ENCODE measurements around the gene MAL.

Gene MAL

GRCh38 chr2:95016616-95017015 is 8.9 kb upstream of the MAL start:
- DNase-seq (ENCODE audit: low spot score): no peak

DNA sequence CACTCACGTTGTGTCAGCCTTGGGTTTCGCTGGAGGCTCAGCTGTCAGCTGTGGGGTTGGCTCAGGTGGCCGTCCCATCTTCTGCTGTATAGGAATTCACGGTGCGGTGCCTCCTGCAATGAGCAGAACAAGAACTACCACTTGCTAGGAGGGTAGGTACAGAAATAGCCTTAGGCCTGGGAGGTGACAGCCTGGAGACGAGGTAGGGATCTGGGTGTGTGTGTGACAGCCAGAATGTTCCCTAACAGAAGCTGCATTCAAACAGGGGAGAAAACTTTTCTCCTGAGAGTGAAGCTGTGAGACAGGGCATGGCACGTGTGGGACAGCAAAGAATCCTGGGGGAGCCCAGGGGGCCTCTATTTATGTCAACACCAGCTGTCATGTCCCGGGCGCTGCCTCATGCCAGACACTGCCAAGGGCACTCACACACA is 8.4 kb upstream of the MAL start:
- DNase-seq (ENCODE audit: low spot score): no peak

DNA sequence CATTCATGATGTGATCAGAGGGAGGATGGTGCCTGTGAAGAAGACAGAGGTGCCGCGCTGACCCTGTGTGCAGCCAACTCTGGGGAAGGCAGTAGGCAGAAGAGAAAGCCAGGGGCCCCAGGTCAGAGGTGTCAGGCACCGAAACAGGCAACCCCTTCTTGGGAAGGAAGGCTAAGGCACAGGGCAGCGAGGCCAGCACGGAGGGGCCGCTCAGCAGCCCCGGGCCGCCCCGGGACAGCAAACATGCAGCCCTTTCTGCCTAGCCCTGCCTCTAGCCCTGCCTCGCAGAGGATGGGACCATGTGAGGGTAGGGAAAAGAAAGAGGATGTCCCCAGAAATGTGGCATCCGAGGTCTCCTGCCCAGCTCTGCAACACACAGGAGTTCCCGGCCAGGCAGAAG is 7.7 kb upstream of the MAL start:
- no peak for DNase-seq (ENCODE audit: low spot score)

GRCh38 chr2:95018301-95018700 is 7.2 kb upstream of the MAL start:
- no peak for DNase-seq (ENCODE audit: low spot score)

DNA sequence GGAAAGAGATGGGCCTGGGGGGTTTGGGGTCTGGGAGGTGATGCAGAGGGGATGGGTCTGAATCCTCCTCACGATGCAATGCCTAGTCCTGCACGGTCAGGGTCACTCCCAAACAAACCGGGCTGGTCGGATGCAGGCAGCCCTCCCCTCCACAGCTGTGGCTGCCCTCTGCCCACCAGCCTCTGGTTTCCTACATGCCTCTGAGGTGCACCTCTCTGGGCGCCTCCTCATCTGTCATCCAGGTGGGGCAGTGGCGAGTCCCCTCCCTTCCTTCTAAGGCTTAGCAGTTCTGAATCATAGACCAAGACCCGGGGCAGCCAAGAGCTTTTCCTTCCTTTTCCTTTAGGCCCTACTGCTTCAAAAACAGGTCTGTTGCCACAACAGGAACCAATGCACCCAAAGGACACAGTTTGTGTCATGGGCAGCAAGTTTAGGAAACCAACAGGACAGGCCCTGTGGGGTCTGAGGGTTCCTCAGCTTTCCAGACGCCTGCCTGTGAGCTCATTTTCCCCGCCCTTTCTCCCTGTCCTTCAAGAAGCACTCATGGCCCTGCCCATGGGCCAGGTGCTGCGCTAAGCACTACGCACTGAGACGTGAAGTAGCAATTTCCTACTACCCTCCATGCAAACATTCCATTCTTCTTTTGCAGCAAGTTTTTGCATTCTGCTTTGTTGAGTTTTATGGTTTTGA is 6.5 kb upstream of the MAL start:
- DNase-seq (ENCODE audit: low spot score): no peak

DNA sequence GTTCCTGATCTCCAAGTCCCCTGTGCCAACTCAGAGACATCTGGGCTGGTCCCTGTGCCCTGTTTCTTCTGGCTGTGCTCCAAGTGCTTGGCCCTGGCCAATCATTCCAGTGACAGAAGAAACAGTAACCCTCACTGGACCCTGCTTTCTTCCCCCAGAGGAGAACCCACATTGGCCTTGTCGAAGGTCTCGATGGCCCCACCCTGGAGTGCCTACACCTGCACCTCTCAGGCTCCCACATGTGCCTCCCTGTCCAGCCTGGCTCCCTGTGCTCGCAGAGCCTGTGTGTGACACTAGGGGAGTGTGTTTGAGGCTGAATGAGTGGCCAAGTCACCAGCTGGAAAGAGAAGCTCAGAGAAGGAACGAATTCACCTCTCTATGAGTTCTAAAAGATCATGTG is 5.9 kb upstream of the MAL start:
- no peak for DNase-seq (ENCODE audit: low spot score)

DNA sequence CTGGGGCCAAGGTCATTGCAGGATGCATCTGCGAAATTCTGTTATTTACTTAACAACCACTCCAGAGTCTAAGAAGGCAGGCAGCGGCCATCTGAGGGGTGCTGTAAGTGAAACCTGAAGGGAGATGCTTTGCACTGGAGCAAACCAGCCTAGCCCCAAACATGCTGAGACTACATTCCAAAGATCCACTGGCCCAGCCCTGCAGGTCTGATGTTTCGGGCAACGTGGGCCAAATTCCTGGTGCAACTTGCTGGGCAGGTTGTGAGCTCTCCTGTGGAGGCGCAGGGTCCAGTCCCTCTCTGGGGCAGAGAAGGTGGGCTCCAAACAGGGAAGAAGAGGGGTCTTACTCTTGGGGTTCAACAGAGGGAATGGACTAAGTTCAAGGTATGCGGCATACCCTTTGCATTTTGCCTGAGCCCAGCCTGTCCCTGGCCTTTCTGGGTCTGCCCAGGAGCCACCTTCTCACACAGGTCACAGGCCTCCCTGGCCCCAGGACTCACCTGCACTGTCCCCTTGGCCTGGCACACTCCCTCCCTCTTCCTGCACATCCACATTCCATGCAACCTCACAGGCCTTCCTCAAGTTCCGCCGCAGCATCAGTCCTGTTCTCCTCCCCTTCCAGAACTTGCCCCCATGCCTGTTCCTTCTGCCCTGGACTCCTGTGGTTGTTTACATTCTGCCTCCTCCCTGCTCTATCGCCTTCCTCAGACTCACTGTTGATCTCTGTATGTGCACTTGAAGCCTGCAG is 5.1 kb upstream of the MAL start:
- no peak for DNase-seq (ENCODE audit: low spot score)

- no peak for DNase-seq (ENCODE audit: low spot score)
Measured at GRCh38 chr2:95021023-95021416, 4.5 kb upstream of the MAL start.

- DNase-seq (ENCODE audit: low spot score): no peak
Measured at GRCh38 chr2:95021847-95022246, 3.7 kb upstream of the MAL start.

DNA sequence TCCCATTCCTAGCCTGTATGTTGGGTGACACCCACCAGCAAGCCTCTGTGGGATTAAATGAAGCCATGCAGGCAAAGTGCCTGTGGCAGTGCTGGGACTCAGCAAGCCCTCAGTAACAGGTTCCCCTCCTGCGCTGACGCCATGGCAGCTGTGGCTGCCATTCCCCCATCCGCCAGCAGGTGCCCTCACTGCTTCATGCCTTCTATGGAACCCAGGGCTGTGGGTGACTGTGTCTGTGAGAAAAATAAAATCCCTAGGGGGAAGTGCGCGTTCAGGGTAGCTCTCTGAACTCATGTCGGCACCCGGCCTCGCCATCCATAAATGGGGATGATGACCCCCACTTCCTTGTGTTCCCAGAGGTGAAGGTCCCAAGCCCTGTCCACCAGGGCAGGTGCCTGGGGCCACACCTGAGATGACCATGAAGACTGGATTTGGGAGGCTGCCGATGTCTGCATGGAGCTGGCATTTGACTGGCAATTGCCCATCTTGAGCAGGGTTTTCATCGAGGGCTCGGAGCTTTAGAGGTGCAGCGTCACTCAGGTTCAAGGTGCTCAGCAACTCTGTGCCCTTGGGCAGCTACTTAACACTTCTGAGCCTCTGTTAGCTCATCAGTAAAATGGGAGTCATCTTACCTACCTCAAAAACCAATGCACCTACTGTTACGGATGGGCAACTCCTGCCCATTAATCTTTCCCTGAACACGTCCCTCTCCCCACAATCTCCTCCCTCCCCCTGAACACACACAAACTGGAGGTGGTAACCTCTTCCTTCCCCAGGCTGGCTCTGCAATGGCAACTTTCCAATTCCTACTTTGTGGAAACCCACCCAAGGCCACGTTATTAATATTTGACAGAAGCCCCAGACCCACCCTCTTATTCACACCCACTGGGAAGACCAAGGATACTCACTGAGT is 2.9 kb upstream of the MAL start:
- peak; percentile 83 for DNase-seq (ENCODE audit: low spot score)

GRCh38 chr2:95023222-95023597 is 2.3 kb upstream of the MAL start:
- no peak for DNase-seq (ENCODE audit: low spot score)

- no peak for DNase-seq (ENCODE audit: low spot score)
Measured at GRCh38 chr2:95024371-95024770, 1.1 kb upstream of the MAL start.

DNA sequence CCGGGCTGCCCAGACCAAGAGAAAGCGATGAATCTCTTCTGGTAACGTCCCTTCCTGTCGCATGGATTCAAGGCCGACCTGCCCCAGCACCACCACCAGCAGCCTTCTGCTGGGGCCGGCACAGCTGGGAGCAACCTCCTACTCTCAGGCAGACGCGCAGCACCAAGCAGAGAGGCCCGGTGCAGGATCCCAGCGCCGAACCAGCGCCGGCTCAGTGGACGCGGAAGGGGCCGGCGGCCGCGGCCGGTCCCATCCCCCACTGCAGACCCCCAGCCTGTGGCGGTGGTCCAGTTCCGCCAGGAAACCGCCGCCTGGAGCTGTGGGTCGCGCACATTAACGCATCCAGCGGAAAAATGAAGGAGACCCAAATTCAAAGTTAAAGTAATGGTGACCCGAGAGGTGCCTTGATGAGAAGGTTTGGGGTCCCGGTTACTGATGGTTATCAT is 525 bp upstream of the MAL start:
- no peak for DNase-seq (ENCODE audit: low spot score)

DNA sequence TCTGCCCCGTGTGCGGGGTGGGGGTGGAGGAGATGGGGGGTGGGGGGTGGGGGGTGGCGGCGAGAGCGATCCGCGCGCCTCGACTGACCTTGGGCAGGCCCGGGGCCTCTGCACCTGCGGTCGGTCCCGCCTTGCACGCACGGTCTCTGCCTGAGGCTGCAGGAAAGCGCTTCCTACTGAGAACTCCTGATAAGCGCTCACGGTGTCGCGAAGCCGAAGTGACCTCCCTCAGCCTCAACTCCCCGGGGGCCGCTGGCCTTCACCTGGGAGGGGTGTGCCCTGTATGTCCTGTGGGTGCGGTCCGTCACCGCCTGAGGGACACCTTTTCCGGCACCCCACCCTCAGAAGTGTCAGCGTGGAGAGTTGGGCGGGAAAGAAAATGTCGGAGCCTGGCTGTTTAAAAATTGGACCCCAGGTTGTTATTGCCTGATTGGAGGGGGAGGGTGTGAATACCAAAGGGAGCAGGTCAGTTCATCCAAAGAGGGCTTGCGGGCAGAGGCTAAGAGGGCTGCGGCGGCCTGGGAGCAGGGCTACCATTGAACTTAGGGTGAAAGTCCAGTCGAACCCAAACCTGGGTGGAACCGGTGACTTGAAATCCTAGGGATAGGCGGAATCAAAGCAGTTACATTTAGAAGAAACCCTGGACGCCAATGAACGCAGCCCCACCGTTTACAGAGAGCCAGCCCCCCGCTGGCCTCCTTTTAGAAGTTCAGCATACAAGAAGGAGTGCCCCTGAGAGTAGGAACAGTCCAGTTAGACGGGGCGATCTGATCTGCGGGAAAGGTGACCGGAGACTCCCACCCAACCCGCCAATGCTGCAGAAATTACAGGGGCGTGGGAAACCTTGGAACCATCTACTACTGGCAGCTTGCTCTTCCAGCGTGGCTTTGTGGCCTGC is 1.2 kb downstream of the MAL start:
- no peak for DNase-seq (ENCODE audit: low spot score)

DNA sequence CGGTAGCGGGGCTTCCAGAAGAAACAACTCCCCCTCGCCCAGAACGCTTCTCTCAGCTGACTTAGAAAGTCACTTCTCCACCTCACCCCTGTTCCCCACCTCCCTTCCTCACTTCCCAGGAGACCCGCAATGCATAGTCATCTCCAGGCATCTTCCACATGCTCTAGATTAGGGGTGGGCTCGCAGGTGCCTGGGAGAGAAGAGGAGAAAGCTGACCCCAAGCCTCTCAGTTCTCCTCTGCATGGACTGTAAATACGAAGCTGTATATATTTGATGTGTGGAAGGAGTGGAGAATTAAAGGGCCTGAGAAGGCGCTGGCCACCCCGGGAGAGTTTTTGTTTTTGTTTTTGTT is 1.8 kb downstream of the MAL start:
- no peak for DNase-seq (ENCODE audit: low spot score)

DNA sequence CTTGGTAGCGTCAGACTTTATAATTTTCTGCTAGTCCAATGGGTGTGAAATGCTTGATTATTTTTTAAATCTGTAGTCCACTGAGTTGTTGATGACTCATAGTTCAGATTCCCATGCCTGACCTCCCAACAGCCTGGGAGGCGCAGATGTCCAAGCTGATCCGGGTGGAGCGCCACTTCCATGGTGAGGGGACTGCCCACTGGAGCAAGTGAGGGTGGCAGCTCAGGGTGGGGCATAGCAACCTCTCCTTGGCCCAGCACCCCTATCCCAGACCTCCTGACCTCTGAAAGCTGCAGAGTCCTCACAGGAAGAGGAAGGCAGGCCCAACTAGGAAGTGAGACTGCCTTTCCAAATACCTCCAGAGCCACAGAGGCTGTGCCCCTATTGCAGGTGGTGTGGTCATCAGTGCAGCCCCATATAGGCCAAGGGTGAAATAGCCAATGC is 4.4 kb downstream of the MAL start:
- no peak for DNase-seq (ENCODE audit: low spot score)

DNA sequence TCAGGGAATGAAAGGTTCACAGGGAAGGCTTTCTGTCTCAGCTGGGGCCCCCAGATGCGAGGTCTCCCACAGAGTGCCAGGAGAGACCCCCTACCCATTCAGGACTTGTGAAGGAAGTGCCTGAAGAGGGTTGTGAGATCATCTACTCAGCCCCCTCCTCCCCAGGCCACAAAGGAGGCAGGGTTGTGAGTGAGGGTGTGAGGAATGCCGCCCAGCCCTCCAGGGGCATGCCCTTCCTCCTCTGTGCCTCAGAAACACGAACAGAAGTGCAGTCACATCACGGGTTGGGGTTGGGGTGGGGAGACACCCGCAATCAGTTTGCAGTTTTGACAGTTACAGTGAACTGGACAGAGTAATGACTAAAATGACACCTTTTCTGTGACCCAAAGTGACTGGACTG is 5.0 kb downstream of the MAL start:
- no peak for DNase-seq (ENCODE audit: low spot score)

GRCh38 chr2:95031076-95031725 is 5.7 kb downstream of the MAL start:
- DNase-seq (ENCODE audit: low spot score): no peak

- DNase-seq (ENCODE audit: low spot score): no peak
Measured at GRCh38 chr2:95031726-95032116, 6.2 kb downstream of the MAL start.

DNA sequence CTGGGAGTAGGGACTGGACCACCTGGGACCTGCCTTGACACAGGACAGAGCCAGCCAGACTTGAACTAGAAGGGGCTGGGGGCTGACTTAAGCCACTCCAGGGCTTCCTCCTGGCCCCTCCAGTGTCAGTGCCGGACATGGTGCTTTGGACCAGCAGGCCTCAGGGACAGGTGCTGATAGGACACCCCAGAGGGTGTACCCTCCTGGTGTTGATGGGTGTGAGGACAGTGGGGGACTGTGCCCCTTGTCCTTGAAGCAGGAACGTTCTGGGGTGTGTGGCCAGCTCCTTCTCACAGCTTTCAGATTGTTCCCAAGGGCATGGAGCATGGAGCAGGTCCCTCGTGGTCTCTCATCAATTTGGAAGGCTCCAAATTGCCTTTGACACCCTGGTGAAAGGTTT is 6.8 kb downstream of the MAL start:
- no peak for DNase-seq (ENCODE audit: low spot score)

DNA sequence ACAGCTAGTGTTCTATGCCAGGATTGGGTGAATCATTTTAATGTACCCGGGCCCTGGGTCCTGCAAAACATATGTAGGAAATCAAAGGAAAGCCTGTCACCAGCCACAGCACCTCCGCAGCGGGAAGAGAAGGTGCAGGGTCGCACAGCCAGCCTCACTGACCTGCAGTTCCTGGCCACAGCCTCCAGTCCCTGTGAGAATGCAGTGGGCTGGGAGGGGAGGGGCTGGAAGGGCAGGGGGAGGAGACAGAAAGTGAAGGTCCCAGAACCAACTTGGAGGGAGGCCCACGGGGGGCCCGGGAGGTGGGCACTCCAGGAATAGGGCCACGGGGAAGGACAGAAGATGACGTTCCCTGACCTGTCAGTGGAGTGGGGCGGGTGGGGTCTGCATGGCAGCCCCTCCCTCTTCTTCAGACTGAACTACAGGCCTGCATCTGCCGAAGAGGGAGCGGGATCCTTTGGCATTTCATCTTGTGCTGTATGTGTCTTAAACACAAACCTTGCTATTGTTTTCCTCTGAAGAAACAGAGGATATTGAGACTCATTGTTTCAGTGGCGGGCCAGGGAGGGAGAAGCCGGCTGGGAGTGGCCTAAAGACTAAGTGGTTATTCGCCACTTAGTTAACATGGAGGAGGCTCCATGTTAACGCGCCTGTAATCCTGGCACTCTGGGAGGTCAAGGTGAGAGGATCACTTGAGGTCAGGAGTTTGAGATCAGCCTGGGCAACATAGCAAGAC is 7.5 kb downstream of the MAL start:
- DNase-seq (ENCODE audit: low spot score): no peak
